IPS DF 4.7 (cell line): Measurements from ENCODE around the gene CCSER2.
"Not testable (repeated sequence)": the region's sequence is repeated elsewhere in the genome, so short reads cannot be mapped to it uniquely, and the experiment has no call there.

Experiments used
- DNase-seq: peaks from one replicate; pipeline ENCODE4 v3.0.0-alpha.2; 2013; ENCODE audit warnings: low spot score; ENCODE audit errors: extremely low read depth

CCSER2 gene

GRCh38 chr10:84391326-84391725, 62.9 kb downstream of the CCSER2 start:
- DNase-seq: no peak

- DNase-seq: no peak
Measured at GRCh38 chr10:84392181-84392580, 63.8 kb downstream of the CCSER2 start.

GRCh38 chr10:84395581-84395980, 67.2 kb downstream of the CCSER2 start:
- DNase-seq: no peak

- DNase-seq: no peak
Measured at GRCh38 chr10:84397735-84398144, 69.4 kb downstream of the CCSER2 start.

- no peak for DNase-seq
Measured at GRCh38 chr10:84398696-84399095, 70.3 kb downstream of the CCSER2 start.

- DNase-seq: no peak
Measured at GRCh38 chr10:84401854-84402611, 73.6 kb downstream of the CCSER2 start.

- DNase-seq: no peak
Measured at GRCh38 chr10:84404783-84405182, 76.4 kb downstream of the CCSER2 start.

- no peak for DNase-seq
Measured at GRCh38 chr10:84405662-84406061, 77.3 kb downstream of the CCSER2 start.

GRCh38 chr10:84406561-84406960, 78.2 kb downstream of the CCSER2 start:
- DNase-seq: no peak

GRCh38 chr10:84407388-84408049, 79.1 kb downstream of the CCSER2 start:
- DNase-seq: no peak

GRCh38 chr10:84412482-84412881, 84.1 kb downstream of the CCSER2 start:
- DNase-seq: no peak

GRCh38 chr10:84414110-84414509, 85.7 kb downstream of the CCSER2 start:
- not testable (repeated sequence) for DNase-seq

GRCh38 chr10:84415539-84416244, 87.3 kb downstream of the CCSER2 start:
- DNase-seq: no peak

- no peak for DNase-seq
Measured at GRCh38 chr10:84416245-84416555, 87.8 kb downstream of the CCSER2 start.

- no peak for DNase-seq
Measured at GRCh38 chr10:84423719-84424118, 95.3 kb downstream of the CCSER2 start.

GRCh38 chr10:84424731-84425167, 96.4 kb downstream of the CCSER2 start:
- no peak for DNase-seq

GRCh38 chr10:84427903-84428650, 99.7 kb downstream of the CCSER2 start:
- DNase-seq: no peak

GRCh38 chr10:84428711-84429110, 100.3 kb downstream of the CCSER2 start:
- no peak for DNase-seq

- DNase-seq: peak; percentile 75
Measured at GRCh38 chr10:84429926-84430520, 101.6 kb downstream of the CCSER2 start.

- DNase-seq: no peak
Measured at GRCh38 chr10:84432891-84433290, 104.5 kb downstream of the CCSER2 start.

GRCh38 chr10:84440781-84441180, 112.4 kb downstream of the CCSER2 start:
- no peak for DNase-seq
